Measurements from ENCODE around the gene SLC25A19.

DNA sequence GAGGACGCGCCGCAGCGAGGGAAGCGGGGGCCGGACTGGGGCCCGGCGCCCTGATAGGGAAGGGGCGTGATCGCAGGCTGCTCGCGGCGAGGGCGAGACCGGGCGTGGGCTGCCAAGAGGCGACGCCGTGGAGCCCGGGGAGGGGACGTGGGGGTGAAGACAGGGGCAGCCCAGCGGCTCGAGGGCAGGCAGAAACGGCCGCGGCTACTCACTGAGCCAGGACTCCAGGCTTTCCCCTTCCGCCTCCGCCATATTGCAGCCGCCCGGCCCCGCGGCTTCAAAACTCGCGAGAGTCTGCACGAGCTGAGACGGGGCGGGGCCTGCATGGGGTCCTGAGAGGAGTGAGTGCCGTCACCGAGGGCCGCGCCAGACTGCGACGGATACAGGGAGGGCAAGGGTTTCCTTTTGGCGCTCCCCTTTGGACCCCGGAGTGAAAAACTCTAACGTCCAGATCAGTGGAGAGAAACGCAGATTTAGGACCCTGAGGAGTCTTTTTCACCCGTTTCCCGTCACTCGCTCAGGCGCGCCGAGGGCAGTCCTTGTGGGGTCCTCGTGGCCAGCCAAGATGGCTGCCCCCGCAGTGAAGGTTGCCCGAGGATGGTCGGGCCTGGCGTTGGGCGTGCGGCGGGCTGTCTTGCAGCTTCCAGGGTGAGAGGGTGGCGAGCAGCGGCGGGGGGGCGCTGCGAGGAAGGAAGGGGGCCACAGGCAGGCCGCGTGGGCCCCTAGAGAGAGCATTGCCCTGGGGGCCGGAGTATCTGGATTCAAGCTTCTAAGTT lies 27.7 kb downstream of the SLC25A19 start, which contains the start of the genes GGA3 and MRPS7:
- peak in 1 of 3 donors; percentile 22 for TF ChIP-seq CTCF (IDR thresholded peaks at IDR 0.05)
- no peak for TF ChIP-seq EP300 (IDR thresholded peaks at IDR 0.05)
- peak; percentile 52 for TF ChIP-seq POLR2A (IDR thresholded peaks at IDR 0.05)
